Stimulated activated CD8-positive, alpha-beta memory T cell treated with anti-CD3 and anti-CD28 coated beads, Interleukin-7, amount 100 ng/mL, for 4 hours (primary cell): ENCODE data around the gene EMC1.
"Not testable (repeated sequence)": the region's sequence is repeated elsewhere in the genome, so short reads cannot be mapped to it uniquely, and the experiment has no call there.

Experiments used
- DNase-seq, 2 donors: peaks; one replicate each; pipeline ENCODE4 v3.0.0-alpha.2; 2020; ENCODE audit warnings: low read depth in 2 of 2

Gene EMC1

GRCh38 chr1:19260211-19261138 is 9.2 kb upstream of the EMC1 start:
- DNase-seq, result no peak

GRCh38 chr1:19258353-19258752 is 7.0 kb upstream of the EMC1 start:
- DNase-seq, result no peak

- no peak for DNase-seq
These were observed 6.0 kb upstream of the EMC1 start for GRCh38 chr1:19257178-19257914.

GRCh38 chr1:19256301-19256700 is 5.0 kb upstream of the EMC1 start:
- DNase-seq, result not testable (repeated sequence)

- no peak for DNase-seq
These were observed 4.0 kb upstream of the EMC1 start for GRCh38 chr1:19255288-19255687.

GRCh38 chr1:19254416-19254815 is 3.1 kb upstream of the EMC1 start:
- no peak for DNase-seq

GRCh38 chr1:19250629-19251304 is 557 bp downstream of the EMC1 start:
- DNase-seq, result no peak

GRCh38 chr1:19240673-19241538 is 10.4 kb downstream of the EMC1 start:
- DNase-seq, result peak; percentile 33 to 37

GRCh38 chr1:19239876-19240275 is 11.4 kb downstream of the EMC1 start:
- no peak for DNase-seq

- no peak for DNase-seq
These were observed 17.1 kb downstream of the EMC1 start for GRCh38 chr1:19234224-19234623.

GRCh38 chr1:19232524-19232846 is 18.8 kb downstream of the EMC1 start:
- no peak for DNase-seq

- not testable (repeated sequence) for DNase-seq
These were observed 19.4 kb downstream of the EMC1 start for GRCh38 chr1:19231736-19232523.

GRCh38 chr1:19229828-19230325 is 21.4 kb downstream of the EMC1 start:
- DNase-seq, result no peak

GRCh38 chr1:19229229-19229628 is 22.1 kb downstream of the EMC1 start:
- no peak for DNase-seq

GRCh38 chr1:19222979-19223824 is 28.1 kb downstream of the EMC1 start:
- DNase-seq, result no peak

- no peak for DNase-seq
These were observed 28.8 kb downstream of the EMC1 start for GRCh38 chr1:19222573-19222972.

- no peak for DNase-seq
These were observed 30.3 kb downstream of the EMC1 start for GRCh38 chr1:19220991-19221390.

GRCh38 chr1:19220080-19220846 is 31.1 kb downstream of the EMC1 start:
- DNase-seq, result no peak

GRCh38 chr1:19219451-19219850 is 31.9 kb downstream of the EMC1 start:
- DNase-seq, result no peak
